T-cell (primary cell): ENCODE results near the gene VCX3B. TPM values are rescaled to one million over a fixed set of nuclear protein-coding genes. Genes with fewer than 3 reads are reported as not detected.
"Not testable (repeated sequence)": the region's sequence is repeated elsewhere in the genome, so short reads cannot be mapped to it uniquely, and the experiment has no call there.

Experiments used
- ATAC-seq, 4 experiments: fragments of 200-7000 bp in 3 of 4; fragments of 150-1000 bp in 1 of 4; cut with Tn5 transposase; replicated peaks in 1 of 4; 1 replicate in 3 of 4; 2 replicates in 1 of 4; pipeline ENCODE4 v1.10.0; 2021; ENCODE audit warnings: moderate library complexity in 3 of 4, mild to moderate bottlenecking in 2 of 4, moderate number of reproducible peaks in 1 of 4
- CTCF ChIA-PET, 2 donors: fragments of 300-600 bp; sonication (Branson Sonifier 250); formaldehyde crosslinking; loops; one replicate each; lab custom pipeline; 2022; ENCODE audit warnings: antibody characterized with exemption in 2 of 2; lab: Charles Lee
- POLR2A ChIA-PET, 2 donors: fragments of 300-600 bp; sonication (Branson Sonifier 250); formaldehyde crosslinking; loops; one replicate each; lab custom pipeline; 2022; ENCODE audit warnings: antibody characterized with exemption in 2 of 2; lab: Charles Lee
- DNase-seq, 35 experiments: peaks; one replicate each; pipeline versions ENCODE4 v3.0.0 to v3.0.0-alpha.2; 2013 to 2023
- H3K27ac ChIP-seq: one replicate; pipeline ENCODE4 v1.5.1; 2013; ENCODE audit warnings: low read length
- H3K27me3 ChIP-seq, 2 experiments: replicated peaks in 1 of 2; 1 replicate in 1 of 2; 2 replicates in 1 of 2; pipeline versions ENCODE4 v1.6.1 to v1.7.0; 2013; ENCODE audit warnings: low read length in 1 of 2, mixed read lengths in 1 of 2; ENCODE audit not compliant: control insufficient read depth in 2 of 2, insufficient read depth in 2 of 2; ENCODE audit errors: extremely low read depth in 1 of 2
- H3K36me3 ChIP-seq, 2 donors: 1 replicate in 1 of 2; 2 replicates in 1 of 2; pipeline versions ENCODE4 v1.6.1 to v1.7.0; 2013; ENCODE audit warnings: low read length in 1 of 2; ENCODE audit not compliant: control insufficient read depth in 2 of 2, insufficient read depth in 1 of 2; ENCODE audit errors: extremely low read depth in 1 of 2
- H3K4me1 ChIP-seq, 2 experiments: 1 replicate in 1 of 2; 2 replicates in 1 of 2; pipeline versions ENCODE4 v1.6.1 to v1.7.0; 2013; ENCODE audit warnings: low read length in 2 of 2, mixed read lengths in 1 of 2; ENCODE audit not compliant: insufficient read depth in 2 of 2, control insufficient read depth in 1 of 2; ENCODE audit errors: extremely low read depth in 1 of 2
- H3K4me3 ChIP-seq, 2 donors: 1 replicate in 1 of 2; 2 replicates in 1 of 2; pipeline versions ENCODE4 v1.5.1 to v1.7.0; 2013; ENCODE audit warnings: mild to moderate bottlenecking in 2 of 2, low read length in 1 of 2, moderate library complexity in 1 of 2; ENCODE audit not compliant: control insufficient read depth in 1 of 2; ENCODE audit errors: extremely low read depth in 1 of 2
- H3K9me3 ChIP-seq: 2 replicates; pipeline ENCODE4 v1.7.0; 2013
- H3K27ac Mint-ChIP-seq, 2 donors: one replicate each; pipeline ENCODE4 v1.8.0; 2020 to 2021; ENCODE audit warnings: mild to moderate bottlenecking in 2 of 2, mixed read lengths in 2 of 2
- H3K27me3 Mint-ChIP-seq, 2 donors: one replicate each; pipeline ENCODE4 v1.8.0; 2021 to 2022; ENCODE audit warnings: mixed read lengths in 2 of 2
- H3K36me3 Mint-ChIP-seq: one replicate; pipeline ENCODE4 v1.8.0; 2021; ENCODE audit warnings: mixed read lengths
- H3K4me1 Mint-ChIP-seq, 3 donors: one replicate each; pipeline ENCODE4 v1.8.0; 2020 to 2022; ENCODE audit warnings: mixed read lengths in 3 of 3, mild to moderate bottlenecking in 1 of 3
- H3K4me3 Mint-ChIP-seq, 3 donors: one replicate each; pipeline ENCODE4 v1.8.0; 2020 to 2022; ENCODE audit warnings: mild to moderate bottlenecking in 3 of 3, mixed read lengths in 3 of 3, moderate library complexity in 3 of 3
- H3K9me3 Mint-ChIP-seq, 3 donors: one replicate each; pipeline ENCODE4 v1.8.0; 2020 to 2022; ENCODE audit warnings: mixed read lengths in 3 of 3
- WGBS: methylation state at CpG from one replicate; pipeline ENCODE4 v1.1.5; 2013; ENCODE audit warnings: missing lambda C conversion rate; ENCODE audit not compliant: insufficient coverage; 5-methylcytosine and 5-hydroxymethylcytosine counted together
- total RNA-seq, 35 experiments: library from RNA in 6 of 35; stranded (reverse) in 6 of 35; fragments of 120-200 nt in 1 of 35; gene quantifications; one replicate each; pipeline versions ENCODE4 v1.2.1 to v1.2.4 and lab custom pipeline; 2013 to 2026

Gene VCX3B
- total RNA-seq, result not detected
- not detected for total RNA-seq (2013)
- total RNA-seq (lab: John Stamatoyannopoulos, UW), result 0 to 0.10 (median 0) reads per million in 29 experiments

GRCh38 chrX:8464530-8464929, at the start of gene VCX3B:
VCX3B (plus strand) TSS chrX:8464830; CDS start chrX:8465451, 621 bp downstream.
- H3K36me3 Mint-ChIP-seq, ATAC-seq, H3K9me3 Mint-ChIP-seq, H3K27ac Mint-ChIP-seq, H3K4me1 Mint-ChIP-seq, POLR2A ChIA-PET, H3K27me3 ChIP-seq, CTCF ChIA-PET, H3K9me3 ChIP-seq, H3K4me3 ChIP-seq, DNase-seq, H3K4me3 Mint-ChIP-seq, H3K27ac ChIP-seq, H3K4me1 ChIP-seq, H3K36me3 ChIP-seq, H3K27me3 Mint-ChIP-seq: not testable (repeated sequence)
- no CpG with 5 or more reads among the region's 3 CpGs for WGBS

GRCh38 chrX:8418301-8418700, 46.3 kb upstream of the VCX3B start:
- ChIA-PET CTCF (no interaction called here), POLR2A (no interaction called here)
- no peaks in the 10 kb centered on the region for H3K27me3 ChIP-seq
- Mint-ChIP-seq H3K27ac (no peak overlapping the region), H3K4me1 (no peaks in the 10 kb centered on the region), H3K27me3 (no peaks in the 10 kb centered on the region), H3K4me3 (no peak overlapping the region), H3K36me3 (no peaks in the 10 kb centered on the region), H3K9me3 (peaks cover 0 to 22% (median 22%) of the 10 kb centered on the region in 3 donors)
- ATAC-seq (no peak), DNase-seq (no peak)
- no peaks in the 10 kb centered on the region for H3K9me3 ChIP-seq
- H3K4me1 ChIP-seq, result no peaks in the 10 kb centered on the region
- H3K4me3 ChIP-seq, result no peak overlapping the region
- WGBS, result no CpG with 5 or more reads among the region's 4 CpGs
- H3K27ac ChIP-seq, result no peak overlapping the region
- H3K36me3 ChIP-seq, result no peaks in the 10 kb centered on the region

DNA sequence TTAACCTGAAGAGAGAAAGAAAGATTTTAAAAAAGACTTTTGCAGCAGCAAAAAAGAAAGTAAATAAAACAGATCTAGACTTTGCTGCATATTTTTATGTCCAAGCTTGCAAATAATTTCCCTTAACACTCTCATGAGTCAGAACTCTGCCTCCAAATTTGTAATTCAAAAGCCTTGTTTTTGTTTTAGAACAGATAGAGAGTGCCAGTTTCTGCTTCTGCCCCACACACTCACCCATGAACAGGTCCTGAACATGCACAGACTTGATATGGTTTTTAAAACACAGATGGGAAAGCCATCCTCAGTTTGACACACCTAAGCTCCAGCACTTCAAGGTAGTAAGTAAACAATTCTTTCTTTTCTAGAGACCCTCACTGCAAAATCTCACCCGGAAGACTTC, 39.7 kb upstream of the VCX3B start:
- no peaks in the 10 kb centered on the region for H3K4me1 Mint-ChIP-seq
- no CpG with 5 or more reads among the region's 1 CpG for WGBS
- H3K27me3 Mint-ChIP-seq, result no peaks in the 10 kb centered on the region
- Histone ChIP-seq H3K4me1 (no peaks in the 10 kb centered on the region), H3K4me3 (no peak overlapping the region), H3K27me3 (no peaks in the 10 kb centered on the region), H3K27ac (no peak overlapping the region), H3K36me3 (no peaks in the 10 kb centered on the region), H3K9me3 (no peaks in the 10 kb centered on the region)
- ChIA-PET POLR2A (no interaction called here), CTCF (no interaction called here)
- peaks cover 0 to 11% (median 4%) of the 10 kb centered on the region in 3 donors for H3K9me3 Mint-ChIP-seq
- ATAC-seq, result no peak
- no peak for DNase-seq
- H3K27ac Mint-ChIP-seq, result no peak overlapping the region
- H3K4me3 Mint-ChIP-seq, result no peak overlapping the region
- H3K36me3 Mint-ChIP-seq, result no peaks in the 10 kb centered on the region

GRCh38 chrX:8429692-8430249, 34.9 kb upstream of the VCX3B start:
- no peaks in the 10 kb centered on the region for H3K4me1 ChIP-seq
- POLR2A ChIA-PET, result no interaction called here
- H3K36me3 Mint-ChIP-seq, result no peaks in the 10 kb centered on the region
- H3K4me3 Mint-ChIP-seq, result no peak overlapping the region
- H3K9me3 Mint-ChIP-seq, result peaks cover 0 to 5% (median 3%) of the 10 kb centered on the region in 3 donors
- H3K27me3 ChIP-seq, result no peaks in the 10 kb centered on the region
- H3K27me3 Mint-ChIP-seq, result no peaks in the 10 kb centered on the region
- DNase-seq, result no peak
- H3K4me1 Mint-ChIP-seq, result no peaks in the 10 kb centered on the region
- no peaks in the 10 kb centered on the region for H3K36me3 ChIP-seq
- no peak for ATAC-seq
- H3K27ac Mint-ChIP-seq, result no peak overlapping the region
- H3K4me3 ChIP-seq, result no peak overlapping the region
- no peaks in the 10 kb centered on the region for H3K9me3 ChIP-seq
- no peak overlapping the region for H3K27ac ChIP-seq
- WGBS, result no CpG with 5 or more reads among the region's 6 CpGs
- CTCF ChIA-PET, result no interaction called here

DNA sequence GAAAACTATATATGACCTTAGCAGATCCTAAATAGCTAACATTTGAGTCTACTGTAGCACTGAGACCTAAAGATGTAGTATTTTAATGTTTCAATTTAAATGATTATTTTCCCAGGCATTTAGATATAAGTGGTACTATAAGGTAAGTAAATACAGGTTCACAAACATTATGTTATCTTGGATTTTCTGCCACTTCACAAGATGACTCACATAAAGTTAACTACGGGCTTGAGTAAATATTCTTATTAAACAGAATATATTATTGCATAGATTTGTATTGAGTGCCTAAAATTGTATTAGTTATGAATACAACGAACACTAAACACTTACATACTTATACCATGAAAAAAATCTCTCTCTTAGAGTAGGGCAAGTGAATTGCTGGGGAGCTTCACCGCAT, 34.2 kb upstream of the VCX3B start:
- H3K9me3 Mint-ChIP-seq, result peaks cover 0 to 5% (median 3%) of the 10 kb centered on the region in 3 donors
- H3K27me3 Mint-ChIP-seq, result no peaks in the 10 kb centered on the region
- H3K4me3 ChIP-seq, result no peak overlapping the region
- H3K27ac ChIP-seq, result no peak overlapping the region
- no peak overlapping the region for H3K27ac Mint-ChIP-seq
- H3K36me3 Mint-ChIP-seq, result no peaks in the 10 kb centered on the region
- no peaks in the 10 kb centered on the region for H3K4me1 Mint-ChIP-seq
- H3K4me1 ChIP-seq, result no peaks in the 10 kb centered on the region
- H3K27me3 ChIP-seq, result no peaks in the 10 kb centered on the region
- DNase-seq, result no peak
- H3K36me3 ChIP-seq, result no peaks in the 10 kb centered on the region
- ATAC-seq, result no peak
- ChIA-PET CTCF (no interaction called here), POLR2A (no interaction called here)
- H3K4me3 Mint-ChIP-seq, result no peak overlapping the region
- H3K9me3 ChIP-seq, result no peaks in the 10 kb centered on the region
- no CpG with 5 or more reads among the region's 3 CpGs for WGBS

GRCh38 chrX:8432396-8432795, 32.2 kb upstream of the VCX3B start:
- peaks cover 0 to 5% (median 3%) of the 10 kb centered on the region in 3 donors for H3K9me3 Mint-ChIP-seq
- Histone ChIP-seq H3K4me3 (no peak overlapping the region), H3K4me1 (no peaks in the 10 kb centered on the region), H3K27ac (no peak overlapping the region), H3K9me3 (no peaks in the 10 kb centered on the region), H3K27me3 (no peaks in the 10 kb centered on the region), H3K36me3 (no peaks in the 10 kb centered on the region)
- ChIA-PET CTCF (no interaction called here), POLR2A (no interaction called here)
- ATAC-seq (no peak), DNase-seq (no peak)
- no peaks in the 10 kb centered on the region for H3K4me1 Mint-ChIP-seq
- H3K27ac Mint-ChIP-seq, result no peak overlapping the region
- no peak overlapping the region for H3K4me3 Mint-ChIP-seq
- no peaks in the 10 kb centered on the region for H3K36me3 Mint-ChIP-seq
- H3K27me3 Mint-ChIP-seq, result no peaks in the 10 kb centered on the region
- WGBS, result no CpG with 5 or more reads among the region's 3 CpGs
